ENCODE results near the gene GOLPH3.
A peak's percentile ranks its signal among the peaks of the same experiment; 100 is the strongest.

The GOLPH3 gene

DNA sequence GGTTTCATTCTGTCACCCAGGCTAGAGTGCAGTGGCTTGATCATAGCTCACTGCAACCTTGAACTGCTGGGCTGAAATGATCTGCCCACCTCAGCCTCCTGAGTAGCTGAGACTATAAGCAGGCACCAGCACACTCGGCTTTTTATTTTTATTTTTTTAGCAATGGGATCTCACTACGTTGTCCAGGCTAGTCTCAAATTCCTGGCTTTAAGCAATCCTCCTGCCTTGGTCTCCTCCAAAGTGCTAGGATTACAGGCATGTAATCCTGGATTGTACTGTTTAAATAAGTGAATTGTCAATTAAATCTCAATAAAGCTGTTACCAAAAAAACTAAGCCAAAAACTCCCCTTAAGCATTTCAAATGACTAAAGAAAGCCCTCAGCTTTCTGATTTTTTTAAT lies 18.9 kb downstream of the GOLPH3 start:
- Histone ChIP-seq H3K27me3 (ENCODE audit: insufficient read depth, low read length) (no peaks in the 10 kb centered on the region), H3K36me3 (ENCODE audit: insufficient read depth, low read length) (peaks cover 7% of the 10 kb centered on the region; the same call in 1 of the 2 replicates), H2AFZ (ENCODE audit: low read length, unreplicated experiment) (no peak overlapping the region), H3K4me1 (ENCODE audit: control insufficient read depth, insufficient read depth, low read length, unreplicated experiment) (peaks cover 27% of the 10 kb centered on the region), H3K79me2 (ENCODE audit: control insufficient read depth, insufficient read depth, low read length, unreplicated experiment) (peaks cover 92% of the 10 kb centered on the region), H3K4me3 (ENCODE audit: low read depth, low read length) (no peak overlapping the region), H3K27ac (ENCODE audit: low read depth, low read length) (no peak overlapping the region)

GRCh38 chr5:32153723-32154122 lies 20.4 kb downstream of the GOLPH3 start:
- H3K4me3 ChIP-seq (ENCODE audit: low read depth, low read length) = no peak overlapping the region
- H3K79me2 ChIP-seq (ENCODE audit: control insufficient read depth, insufficient read depth, low read length, unreplicated experiment) = peaks cover 93% of the 10 kb centered on the region
- no peak overlapping the region for H2AFZ ChIP-seq (ENCODE audit: low read length, unreplicated experiment)
- H3K27ac ChIP-seq (ENCODE audit: low read depth, low read length) = 0 out of 2 replicates have a peak overlapping the region, but pooled peaks have one; percentile 18
- peaks cover under 1% of the 10 kb centered on the region; the same call in 1 of the 2 replicates for H3K36me3 ChIP-seq (ENCODE audit: insufficient read depth, low read length)
- H3K27me3 ChIP-seq (ENCODE audit: insufficient read depth, low read length) = no peaks in the 10 kb centered on the region
- H3K4me1 ChIP-seq (ENCODE audit: control insufficient read depth, insufficient read depth, low read length, unreplicated experiment) = peaks cover 27% of the 10 kb centered on the region

GRCh38 chr5:32151198-32151597 lies 22.9 kb downstream of the GOLPH3 start:
- no peak overlapping the region for H3K4me3 ChIP-seq (ENCODE audit: low read depth, low read length)
- peaks cover 94% of the 10 kb centered on the region for H3K79me2 ChIP-seq (ENCODE audit: control insufficient read depth, insufficient read depth, low read length, unreplicated experiment)
- H3K36me3 ChIP-seq (ENCODE audit: insufficient read depth, low read length) = no peaks in the 10 kb centered on the region
- H2AFZ ChIP-seq (ENCODE audit: low read length, unreplicated experiment) = no peak overlapping the region
- H3K27me3 ChIP-seq (ENCODE audit: insufficient read depth, low read length) = no peaks in the 10 kb centered on the region
- no peak overlapping the region for H3K27ac ChIP-seq (ENCODE audit: low read depth, low read length)
- peaks cover 32% of the 10 kb centered on the region for H3K4me1 ChIP-seq (ENCODE audit: control insufficient read depth, insufficient read depth, low read length, unreplicated experiment)

- Histone ChIP-seq H3K79me2 (ENCODE audit: control insufficient read depth, insufficient read depth, low read length, unreplicated experiment) (peaks cover 95% of the 10 kb centered on the region), H3K4me1 (ENCODE audit: control insufficient read depth, insufficient read depth, low read length, unreplicated experiment) (peaks cover 32% of the 10 kb centered on the region), H2AFZ (ENCODE audit: low read length, unreplicated experiment) (no peak overlapping the region)
Observed at GRCh38 chr5:32150366-32150765, 23.8 kb downstream of the GOLPH3 start.

GRCh38 chr5:32147959-32148358 lies 26.2 kb downstream of the GOLPH3 start:
- no peaks in the 10 kb centered on the region for H3K36me3 ChIP-seq (ENCODE audit: insufficient read depth, low read length)
- H3K27me3 ChIP-seq (ENCODE audit: insufficient read depth, low read length) = no peaks in the 10 kb centered on the region
- H3K27ac ChIP-seq (ENCODE audit: low read depth, low read length) = no peak overlapping the region
- peaks cover 91% of the 10 kb centered on the region for H3K79me2 ChIP-seq (ENCODE audit: control insufficient read depth, insufficient read depth, low read length, unreplicated experiment)
- H3K4me1 ChIP-seq (ENCODE audit: control insufficient read depth, insufficient read depth, low read length, unreplicated experiment) = peaks cover 28% of the 10 kb centered on the region
- H3K4me3 ChIP-seq (ENCODE audit: low read depth, low read length) = no peak overlapping the region
- no peak overlapping the region for H2AFZ ChIP-seq (ENCODE audit: low read length, unreplicated experiment)

More at GRCh38 chr5:32150366-32150765, 23.8 kb downstream of the GOLPH3 start:
- H3K27me3 ChIP-seq (ENCODE audit: insufficient read depth, low read length) = no peaks in the 10 kb centered on the region
- H3K27ac ChIP-seq (ENCODE audit: low read depth, low read length) = no peak overlapping the region
- no peaks in the 10 kb centered on the region for H3K36me3 ChIP-seq (ENCODE audit: insufficient read depth, low read length)
- no peak overlapping the region for H3K4me3 ChIP-seq (ENCODE audit: low read depth, low read length)

DNA sequence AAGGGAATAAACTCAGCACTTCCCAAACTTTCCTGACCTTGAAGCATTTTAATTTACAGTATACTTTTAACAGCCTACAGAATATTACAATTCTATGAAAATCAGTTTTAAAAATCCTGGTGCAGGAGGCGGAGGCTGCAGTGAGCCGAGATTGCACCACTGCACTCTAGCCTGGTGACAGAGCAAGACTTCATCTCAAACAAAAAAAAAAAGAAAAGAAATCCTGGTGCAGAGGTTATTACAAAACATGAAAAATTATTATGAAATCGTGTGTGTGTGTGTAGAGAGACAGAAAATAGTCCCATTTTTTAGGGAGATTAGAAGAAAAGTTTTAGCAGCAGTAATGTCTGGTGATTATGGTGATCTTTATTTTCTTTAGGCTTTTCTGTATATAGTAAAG lies 26.9 kb downstream of the GOLPH3 start:
- no peaks in the 10 kb centered on the region for H3K27me3 ChIP-seq (ENCODE audit: insufficient read depth, low read length)
- peaks cover 26% of the 10 kb centered on the region for H3K4me1 ChIP-seq (ENCODE audit: control insufficient read depth, insufficient read depth, low read length, unreplicated experiment)
- peaks cover 86% of the 10 kb centered on the region for H3K79me2 ChIP-seq (ENCODE audit: control insufficient read depth, insufficient read depth, low read length, unreplicated experiment)
- H3K4me3 ChIP-seq (ENCODE audit: low read depth, low read length) = no peak overlapping the region
- H2AFZ ChIP-seq (ENCODE audit: low read length, unreplicated experiment) = no peak overlapping the region
- no peak overlapping the region for H3K27ac ChIP-seq (ENCODE audit: low read depth, low read length)
- H3K36me3 ChIP-seq (ENCODE audit: insufficient read depth, low read length) = no peaks in the 10 kb centered on the region

GRCh38 chr5:32145378-32145777 lies 28.7 kb downstream of the GOLPH3 start:
- Histone ChIP-seq H3K27ac (ENCODE audit: low read depth, low read length) (no peak overlapping the region), H3K4me3 (ENCODE audit: low read depth, low read length) (no peak overlapping the region), H3K79me2 (ENCODE audit: control insufficient read depth, insufficient read depth, low read length, unreplicated experiment) (peaks cover 78% of the 10 kb centered on the region), H3K27me3 (ENCODE audit: insufficient read depth, low read length) (no peaks in the 10 kb centered on the region), H2AFZ (ENCODE audit: low read length, unreplicated experiment) (no peak overlapping the region), H3K36me3 (ENCODE audit: insufficient read depth, low read length) (no peaks in the 10 kb centered on the region), H3K4me1 (ENCODE audit: control insufficient read depth, insufficient read depth, low read length, unreplicated experiment) (peaks cover 19% of the 10 kb centered on the region)

GRCh38 chr5:32144378-32145207 lies 29.5 kb downstream of the GOLPH3 start:
- peaks cover 75% of the 10 kb centered on the region for H3K79me2 ChIP-seq (ENCODE audit: control insufficient read depth, insufficient read depth, low read length, unreplicated experiment)
- no peaks in the 10 kb centered on the region for H3K36me3 ChIP-seq (ENCODE audit: insufficient read depth, low read length)
- no peak overlapping the region for H2AFZ ChIP-seq (ENCODE audit: low read length, unreplicated experiment)
- H3K27ac ChIP-seq (ENCODE audit: low read depth, low read length) = no peak overlapping the region
- H3K4me1 ChIP-seq (ENCODE audit: control insufficient read depth, insufficient read depth, low read length, unreplicated experiment) = peaks cover 17% of the 10 kb centered on the region
- no peak overlapping the region for H3K4me3 ChIP-seq (ENCODE audit: low read depth, low read length)
- H3K27me3 ChIP-seq (ENCODE audit: insufficient read depth, low read length) = no peaks in the 10 kb centered on the region

GRCh38 chr5:32143617-32144377 lies 30.3 kb downstream of the GOLPH3 start:
- no peak overlapping the region for H3K4me3 ChIP-seq (ENCODE audit: low read depth, low read length)
- H3K79me2 ChIP-seq (ENCODE audit: control insufficient read depth, insufficient read depth, low read length, unreplicated experiment) = peaks cover 74% of the 10 kb centered on the region
- no peaks in the 10 kb centered on the region for H3K27me3 ChIP-seq (ENCODE audit: insufficient read depth, low read length)
- H2AFZ ChIP-seq (ENCODE audit: low read length, unreplicated experiment) = no peak overlapping the region
- H3K27ac ChIP-seq (ENCODE audit: low read depth, low read length) = no peak overlapping the region
- no peaks in the 10 kb centered on the region for H3K36me3 ChIP-seq (ENCODE audit: insufficient read depth, low read length)
- H3K4me1 ChIP-seq (ENCODE audit: control insufficient read depth, insufficient read depth, low read length, unreplicated experiment) = peaks cover 17% of the 10 kb centered on the region

DNA sequence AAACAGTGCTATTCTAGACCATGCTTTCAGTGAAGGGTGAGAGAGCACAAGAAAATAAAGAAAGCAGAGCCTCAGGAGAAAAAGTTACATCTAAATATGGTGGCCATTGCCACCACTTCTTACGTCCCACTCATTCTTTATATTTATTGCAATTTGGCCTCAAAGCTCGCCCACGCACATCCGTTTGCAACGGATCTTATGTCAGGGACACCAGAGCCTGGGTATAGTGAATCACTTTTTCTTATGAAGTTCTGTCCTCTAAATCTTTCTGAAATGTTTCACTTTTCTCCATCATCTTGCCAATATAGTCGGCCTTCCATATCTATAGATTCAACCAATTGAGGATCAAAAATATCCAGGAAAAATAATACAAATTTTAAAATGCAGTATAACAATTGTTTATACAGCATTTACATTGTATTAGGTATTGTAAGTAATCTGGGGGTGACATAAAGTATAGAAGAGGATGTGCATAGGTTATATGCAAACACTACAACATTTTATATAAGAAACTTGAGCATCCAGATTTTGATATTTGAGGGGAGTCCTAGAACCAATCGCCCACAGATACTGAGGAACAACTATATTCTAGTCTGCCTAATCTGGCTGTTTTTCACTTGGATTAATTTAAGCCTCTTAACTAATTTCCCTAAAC lies 35.2 kb downstream of the GOLPH3 start:
- peaks cover 11% of the 10 kb centered on the region for H3K36me3 ChIP-seq (ENCODE audit: insufficient read depth, low read length)

More for the DNA sequence above, 35.2 kb downstream of the GOLPH3 start:
- Histone ChIP-seq H3K27ac (ENCODE audit: low read depth, low read length) (no peak overlapping the region), H3K27me3 (ENCODE audit: insufficient read depth, low read length) (no peaks in the 10 kb centered on the region), H2AFZ (ENCODE audit: low read length, unreplicated experiment) (no peak overlapping the region), H3K4me3 (ENCODE audit: low read depth, low read length) (no peak overlapping the region), H3K4me1 (ENCODE audit: control insufficient read depth, insufficient read depth, low read length, unreplicated experiment) (no peaks in the 10 kb centered on the region), H3K79me2 (ENCODE audit: control insufficient read depth, insufficient read depth, low read length, unreplicated experiment) (peaks cover 39% of the 10 kb centered on the region)
